ENCODE data around the gene COPB1. TPM values are rescaled to one million over a fixed set of nuclear protein-coding genes. Genes with fewer than 3 reads are reported as not detected.

Gene COPB1
- total and polyA plus RNA-seq, 2 of the 8 experiments (the other 6 are each of a cell fraction or from before 2014, with no cell fraction given) = 28.7 to 72.1 TPM

DNA sequence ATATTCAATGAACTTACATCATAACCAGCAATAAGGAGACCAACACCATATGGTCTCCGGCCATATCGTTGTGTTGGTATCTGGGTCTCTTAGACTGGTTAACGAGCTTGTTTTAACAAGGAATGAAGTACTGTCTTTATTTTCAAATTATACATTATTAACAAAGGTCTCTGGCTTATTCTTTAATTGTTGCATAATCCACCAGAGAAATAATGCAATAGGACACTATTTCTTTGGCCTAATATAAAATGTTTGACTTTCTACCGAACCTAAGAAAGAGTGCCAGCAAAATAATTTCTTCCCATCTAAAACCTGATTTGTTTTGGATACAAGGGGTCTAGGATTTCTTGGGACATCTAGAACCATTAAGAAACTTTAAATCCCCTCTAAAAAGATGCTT, 14.2 kb upstream of the COPB1 start:
- no peak overlapping the region for H2BK120ac ChIP-seq (replicated peaks; ENCODE audit: low read depth, low read length)
- H4K5ac ChIP-seq (ENCODE audit: insufficient read length, low read depth, low read length) = no peak overlapping the region
- no peaks in the 10 kb centered on the region for H3K4me1 ChIP-seq (replicated peaks in 1 of 4; ENCODE audit: control insufficient read depth in 3 of 4, insufficient read depth in 4 of 4, low read length in 3 of 4)
- H3K56ac ChIP-seq (replicated peaks; ENCODE audit: insufficient read length, low read depth, low read length) = no peak overlapping the region
- no peak overlapping the region for H2BK15ac ChIP-seq (ENCODE audit: low read length)
- no peak overlapping the region for H2BK20ac ChIP-seq (ENCODE audit: low read length)
- H4K91ac ChIP-seq (replicated peaks; ENCODE audit: insufficient read length, low read length) = no peak overlapping the region
- 97% methylated on average over 4 of the region's 4 CpGs; no CpG with 5 or more reads in 1 of the 2 experiments for WGBS, 2 experiments (ENCODE audit: extremely low coverage in 1 of 2, insufficient coverage in 1 of 2, insufficient read length in 1 of 2, insufficient replicate concordance in 2 of 2, low coverage in 1 of 2, low lambda C conversion rate in 2 of 2, missing lambda C conversion rate in 1 of 2)
- H2BK5ac ChIP-seq (ENCODE audit: low read depth, low read length) = no peak overlapping the region
- H3K4ac ChIP-seq (replicated peaks; ENCODE audit: insufficient read length, low read depth, low read length) = no peak overlapping the region
- no peak overlapping the region for H3K18ac ChIP-seq (ENCODE audit: extremely low read depth, low read length)
- FAIRE-seq = no peak
- no peak overlapping the region for H3K4me3 ChIP-seq (ENCODE audit: extremely low read depth in 1 of 4, insufficient read depth in 2 of 4, low read depth in 3 of 4, low read length in 4 of 4)
- H4K8ac ChIP-seq (ENCODE audit: extremely low read depth, insufficient read depth, low read length) = no peak overlapping the region
- H4K20me1 ChIP-seq (replicated peaks in 1 of 2; ENCODE audit: control insufficient read depth in 1 of 2, insufficient read depth in 2 of 2, low read length in 2 of 2) = no peaks in the 10 kb centered on the region
- H3K9ac ChIP-seq (replicated peaks in 1 of 4; ENCODE audit: extremely low read depth in 1 of 4, low read depth in 3 of 4, low read length in 3 of 4) = no peak overlapping the region
- no peak overlapping the region for H2AFZ ChIP-seq (ENCODE audit: low read length)
- H3K27me3 ChIP-seq (replicated peaks in 1 of 4; ENCODE audit: control insufficient read depth in 3 of 4, extremely low read depth in 1 of 4, insufficient read depth in 3 of 4, low read length in 3 of 4) = no peaks in the 10 kb centered on the region
- ChIA-PET CTCF (ENCODE audit: partially characterized antibody) (interaction anchor here (0.7 kb wide), 1 partner anchor 561 kb away, joined by 3 read pairs; no protein-coding TSS in a partner anchor), POLR2A (ENCODE audit: partially characterized antibody) (interaction anchor here (1.6 kb wide), 1 partner anchor 14 kb away, joined by 8 read pairs; the partner anchor contains the start of gene COPB1)
- H3K79me2 ChIP-seq (ENCODE audit: control insufficient read depth in 1 of 2, insufficient read depth in 2 of 2, low read length in 2 of 2) = peaks cover 0 to 5% of the 10 kb centered on the region in 2 experiments; a peak in 2 of 4 replicates
- H3K23ac ChIP-seq (ENCODE audit: insufficient read length) = no peak overlapping the region
- H2AK5ac ChIP-seq (ENCODE audit: low read depth, low read length) = no peak overlapping the region
- no peak for DNase-seq (ENCODE audit: low read depth in 1 of 2, low spot score in 2 of 2)
- no peak overlapping the region for H3K14ac ChIP-seq (ENCODE audit: insufficient read length)
- H3K27ac ChIP-seq (ENCODE audit: low read depth, low read length) = no peak overlapping the region
- no peaks in the 10 kb centered on the region for H3K79me1 ChIP-seq (ENCODE audit: low read depth, low read length)
- no peak overlapping the region for H3K4me2 ChIP-seq (ENCODE audit: insufficient read depth in 1 of 2, low read depth in 2 of 2, low read length in 2 of 2)
- H3K9me3 ChIP-seq (ENCODE audit: insufficient read depth in 2 of 2, low read depth in 1 of 2, low read length in 1 of 2) = no peaks in the 10 kb centered on the region
- no peaks in the 10 kb centered on the region for H3K23me2 ChIP-seq (ENCODE audit: low read depth, low read length)
- TF ChIP-seq YY1 (IDR thresholded peaks at IDR 0.05; ENCODE audit: low read depth, low read length) = no peak
- H2BK12ac ChIP-seq (ENCODE audit: low read depth, low read length) = no peak overlapping the region
- peaks cover 17 to 70% (median 42%) of the 10 kb centered on the region in 4 experiments for H3K36me3 ChIP-seq (ENCODE audit: control insufficient read depth in 2 of 4, insufficient read depth in 4 of 4, low read length in 3 of 4)

All from H1 (cell line).